Stimulated activated CD8-positive, alpha-beta memory T cell treated with anti-CD3 and anti-CD28 coated beads, Interleukin-12 subunit alpha, Interleukin-12 subunit beta, amount 100 ng/mL, for 24 hours (primary cell): Measurements from ENCODE around the gene KDM2A.
"Not testable (repeated sequence)": the region's sequence is repeated elsewhere in the genome, so short reads cannot be mapped to it uniquely, and the experiment has no call there.

Experiments
- DNase-seq: peaks from one replicate; pipeline ENCODE4 v3.0.0-alpha.2; 2020; ENCODE audit errors: extremely low read depth

Gene KDM2A

DNA sequence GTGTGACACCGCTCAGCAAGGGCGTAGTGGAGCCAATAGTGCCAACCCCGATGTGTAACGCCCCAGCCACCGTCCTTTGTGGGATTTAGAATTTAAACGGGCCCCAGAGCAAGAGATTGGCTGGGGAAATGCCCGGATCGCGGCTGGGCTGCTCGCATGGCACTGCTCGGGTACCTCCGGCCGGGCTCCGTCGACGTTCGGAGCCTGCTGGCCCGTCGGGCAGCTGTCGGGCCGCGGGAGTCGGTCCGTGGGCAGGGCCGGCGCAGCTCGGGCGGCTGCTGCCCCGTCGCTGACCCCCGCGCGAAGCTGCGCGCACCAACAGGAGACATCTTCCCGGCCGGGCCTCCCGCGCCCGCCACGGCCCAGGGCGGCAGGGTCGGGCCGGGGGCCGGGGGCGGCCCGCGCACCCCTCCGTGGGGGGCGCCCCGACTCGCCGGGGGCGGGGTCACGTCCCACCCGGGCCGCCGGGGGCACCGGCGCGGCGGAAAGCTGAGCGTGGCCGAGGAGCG lies 1.3 kb upstream of the KDM2A start:
- DNase-seq, result no peak

DNA sequence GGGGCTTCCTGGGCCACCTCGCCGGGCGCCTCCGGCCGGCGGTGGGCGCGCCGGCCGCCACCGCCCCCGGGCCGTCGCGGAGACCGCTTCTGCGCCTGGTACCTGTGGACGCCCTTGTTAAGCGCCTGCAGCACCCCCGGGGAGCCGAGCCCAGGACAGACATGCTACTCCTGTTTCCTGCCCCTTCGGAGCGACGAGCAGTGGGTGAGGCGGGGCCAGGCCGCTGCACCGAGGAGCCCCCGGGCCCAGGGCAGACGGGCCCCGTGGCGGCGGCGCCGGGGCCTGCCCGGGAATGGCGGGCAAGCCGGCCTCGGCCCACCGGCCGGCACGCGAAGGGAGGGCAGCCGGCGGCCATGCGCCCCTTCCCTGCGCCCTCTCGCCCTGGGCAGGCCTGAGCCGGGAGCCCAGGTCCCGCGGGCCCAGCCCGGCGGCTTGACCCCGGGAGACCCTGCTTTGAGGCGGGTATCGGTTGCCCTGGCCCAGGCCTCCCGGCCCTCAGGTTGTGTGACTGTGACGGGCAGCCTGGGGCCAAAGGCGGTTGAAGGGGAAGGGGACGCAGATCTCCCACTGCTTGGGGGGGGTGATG lies 789 bp upstream of the KDM2A start:
- DNase-seq, result peak; percentile 12

DNA sequence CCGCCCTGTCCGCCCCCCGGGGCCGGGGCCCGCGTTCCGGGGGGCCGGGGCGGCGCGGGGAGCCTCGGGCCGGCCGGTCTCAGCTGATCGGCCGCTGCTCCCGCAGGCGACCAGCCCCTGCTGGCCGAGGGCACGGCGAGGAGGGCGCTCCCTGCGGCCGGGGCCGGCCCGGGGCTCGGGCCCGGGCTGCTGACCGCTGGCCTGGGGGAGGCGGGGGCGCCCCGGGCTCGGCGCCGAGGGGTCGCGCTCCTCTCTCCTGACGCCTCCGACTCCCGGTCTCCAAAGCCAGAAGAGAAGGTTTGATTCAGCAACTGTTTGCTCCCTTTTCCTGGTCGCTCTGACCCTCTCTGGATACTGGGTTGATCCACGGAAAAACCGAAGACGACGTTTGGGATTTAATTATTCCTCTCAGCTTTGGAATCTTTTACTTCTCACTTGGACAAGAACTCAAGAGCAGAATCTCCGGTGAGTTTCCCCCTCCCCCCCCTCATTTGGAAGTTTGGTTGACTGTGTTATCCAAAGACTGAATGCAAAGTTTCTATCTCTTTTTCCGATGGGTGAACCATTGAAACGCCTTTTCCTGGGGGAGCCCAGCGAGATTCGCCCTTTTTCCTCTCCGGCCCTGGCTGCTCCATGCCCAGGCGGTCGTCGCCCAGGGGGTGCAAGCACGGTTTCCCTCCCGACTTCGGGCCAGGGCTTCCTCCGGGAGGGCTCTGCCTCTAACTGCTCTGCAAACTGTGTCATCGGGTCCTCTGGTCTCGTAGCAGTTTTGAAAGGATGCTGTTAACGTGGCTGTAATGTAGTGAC lies 725 bp downstream of the KDM2A start:
- peak; percentile 9 for DNase-seq

DNA sequence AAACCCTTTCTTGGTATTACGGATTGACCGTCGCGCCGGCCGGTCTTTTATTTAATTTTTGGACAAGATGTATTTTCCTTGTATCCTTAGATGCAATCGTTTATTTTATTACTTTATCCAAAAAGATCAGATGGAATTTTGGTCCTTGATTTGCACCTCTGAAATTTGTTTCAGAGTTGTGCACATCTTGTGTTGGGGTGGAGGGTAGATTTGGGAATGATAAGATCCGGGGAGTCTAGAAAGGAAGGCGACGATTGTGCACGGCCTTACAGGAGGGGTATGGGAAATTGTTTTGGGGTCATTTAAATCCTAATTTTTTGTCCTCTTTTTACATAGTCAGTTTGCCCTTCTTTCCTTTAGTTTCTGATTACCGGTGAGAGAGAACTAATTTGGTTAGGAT lies 1.4 kb downstream of the KDM2A start:
- no peak for DNase-seq

DNA sequence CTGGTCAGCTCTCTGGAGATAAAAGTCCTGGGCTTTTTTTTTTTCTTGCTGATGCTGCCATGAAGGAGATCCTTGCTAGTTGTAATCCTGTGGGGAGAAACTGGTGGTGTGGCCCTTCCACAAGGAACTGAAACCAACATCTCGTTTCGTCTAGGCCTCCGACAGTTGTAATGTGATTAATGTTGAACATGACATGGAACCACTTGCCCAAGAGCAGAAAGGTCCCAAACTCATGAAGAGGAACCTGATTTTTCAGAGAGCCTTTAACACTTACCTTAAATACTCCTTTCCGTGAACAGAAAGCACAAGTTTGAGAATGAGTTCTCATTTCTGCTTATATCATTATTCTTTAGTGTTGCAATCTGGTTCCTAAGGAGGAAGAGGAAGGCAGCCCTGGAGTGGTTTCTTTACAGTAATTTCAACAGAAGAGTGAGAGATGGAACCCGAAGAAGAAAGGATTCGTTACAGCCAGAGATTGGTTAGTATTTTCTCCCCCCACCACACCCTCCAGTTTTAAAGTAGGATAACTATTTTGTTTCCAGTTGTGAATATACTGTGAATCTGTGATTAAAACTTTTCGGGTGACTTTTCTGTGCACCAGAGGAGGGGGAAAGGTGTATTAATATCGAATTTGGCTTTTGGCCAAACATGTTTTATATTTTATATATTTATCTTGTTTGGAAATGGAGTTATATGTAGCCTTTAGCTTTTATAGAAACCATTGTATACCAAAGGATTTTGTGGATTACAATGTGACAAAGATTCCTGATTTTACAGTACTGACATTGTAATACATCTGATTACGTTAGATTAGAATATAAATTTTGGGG lies 2.0 kb downstream of the KDM2A start:
- DNase-seq, result no peak

DNA sequence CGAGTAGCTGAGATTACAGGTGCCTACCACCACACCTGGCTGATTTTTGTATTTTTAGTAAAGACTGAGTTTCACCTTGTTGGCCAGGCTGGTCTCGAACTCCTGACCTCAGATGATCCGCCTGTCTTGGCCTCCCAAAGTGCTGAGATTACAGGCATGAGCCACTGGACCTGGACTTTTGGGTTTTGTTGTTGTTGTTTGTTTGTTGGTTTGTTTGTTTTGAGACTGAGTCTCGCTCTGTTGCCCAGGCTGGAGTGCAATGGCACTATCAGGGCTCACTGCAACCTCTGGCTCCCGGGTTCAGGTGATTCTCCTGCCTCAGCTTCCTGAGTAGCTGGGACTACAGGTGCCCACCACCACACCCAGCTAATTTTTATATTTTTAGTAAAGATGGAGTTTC lies 4.7 kb downstream of the KDM2A start:
- not testable (repeated sequence) for DNase-seq

DNA sequence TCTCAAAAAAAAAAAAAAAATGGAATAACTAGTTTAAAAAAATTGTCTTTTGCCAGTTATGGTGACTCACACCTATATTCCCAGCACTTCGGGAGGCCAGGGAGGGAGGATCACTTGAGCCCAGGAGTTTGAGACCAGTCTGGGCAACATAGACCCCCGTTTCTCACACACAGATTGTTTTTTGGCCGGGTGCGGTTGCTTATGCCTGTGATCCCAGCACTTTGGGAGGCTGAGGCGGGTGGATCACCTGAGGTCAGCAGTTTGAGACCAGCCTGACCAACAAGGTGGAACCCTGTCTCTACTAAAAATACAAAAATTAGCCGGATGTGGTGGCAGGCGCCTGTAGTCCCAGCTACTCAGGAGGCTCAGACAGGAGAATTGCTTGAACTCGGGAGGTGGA lies 7.2 kb downstream of the KDM2A start:
- DNase-seq, result not testable (repeated sequence)

DNA sequence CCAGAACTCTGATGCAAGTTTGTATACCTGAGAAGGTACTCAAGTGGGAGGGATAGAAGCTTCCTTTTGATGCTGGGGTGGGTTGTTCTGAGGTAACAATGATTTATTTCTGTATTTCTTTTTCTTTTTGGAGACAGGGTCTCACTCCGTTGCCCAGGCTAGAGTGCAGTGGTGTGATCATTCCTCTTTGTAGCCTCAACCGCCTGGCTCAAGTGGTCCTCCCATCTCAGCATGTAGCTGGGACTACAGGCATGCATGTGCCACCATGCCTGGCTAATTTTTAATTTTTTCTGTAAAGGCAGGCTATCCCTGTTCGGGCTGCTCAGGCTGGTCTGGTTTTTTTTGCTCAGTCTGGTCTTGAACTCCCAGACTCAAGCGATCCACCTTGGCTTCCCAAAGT lies 7.9 kb downstream of the KDM2A start:
- DNase-seq, result no peak

DNA sequence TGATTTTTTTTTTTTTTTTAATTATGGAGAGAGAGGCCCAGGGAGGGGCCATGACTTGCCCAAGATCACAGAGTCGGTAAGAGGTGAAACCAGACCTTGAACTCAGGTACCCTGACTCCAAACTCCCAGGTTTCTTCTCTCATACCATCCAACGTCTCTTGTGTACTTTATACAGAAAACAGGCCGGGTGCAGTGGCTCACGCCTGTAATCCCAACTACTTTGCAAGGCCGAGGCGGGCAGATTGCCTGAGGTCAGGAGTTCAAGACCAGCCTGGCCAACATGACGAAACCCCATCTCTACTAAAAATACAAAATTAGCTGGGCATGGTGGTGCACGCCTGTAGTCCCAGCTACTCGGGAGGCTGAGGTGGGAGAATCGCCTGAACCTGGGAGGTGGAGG lies 11.8 kb downstream of the KDM2A start:
- not testable (repeated sequence) for DNase-seq

DNA sequence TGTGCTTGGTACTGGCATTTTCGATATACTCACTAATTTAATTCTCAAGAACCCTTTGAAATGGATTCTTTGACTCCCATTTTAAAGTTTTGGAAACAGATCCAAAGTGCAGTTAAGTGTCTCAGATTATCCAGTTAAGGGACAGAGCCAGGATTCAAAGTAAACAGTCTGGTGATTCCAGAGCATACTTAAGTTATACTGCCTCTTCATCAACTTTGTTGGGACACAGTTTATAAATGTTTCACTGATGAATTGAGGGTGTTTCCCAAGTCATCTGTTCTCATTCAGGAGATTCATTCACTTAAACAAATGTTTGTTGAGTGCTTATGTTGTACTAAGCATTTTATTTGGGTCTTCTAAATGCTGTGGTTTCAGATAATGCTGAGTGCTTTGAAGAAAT lies 17.1 kb downstream of the KDM2A start:
- no peak for DNase-seq

DNA sequence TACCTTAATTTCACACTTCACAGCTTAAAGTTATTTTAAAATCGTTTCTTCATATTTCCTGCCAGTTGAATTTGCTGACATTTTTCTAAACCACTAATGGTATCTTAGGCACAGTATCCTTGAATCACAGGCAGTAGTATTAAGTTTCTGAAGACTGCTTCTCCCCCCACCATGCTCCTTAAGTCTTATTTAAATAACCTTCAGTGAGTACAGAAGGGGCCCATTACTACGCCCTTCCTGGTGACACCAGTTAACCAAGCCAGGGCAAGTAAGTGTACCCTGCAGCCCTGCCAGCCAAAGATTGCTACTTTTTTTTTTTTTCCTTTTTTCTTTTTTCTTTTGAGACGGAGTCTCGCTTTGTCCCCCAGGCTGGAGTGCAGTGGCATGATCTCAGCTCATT lies 19.9 kb downstream of the KDM2A start:
- no peak for DNase-seq

DNA sequence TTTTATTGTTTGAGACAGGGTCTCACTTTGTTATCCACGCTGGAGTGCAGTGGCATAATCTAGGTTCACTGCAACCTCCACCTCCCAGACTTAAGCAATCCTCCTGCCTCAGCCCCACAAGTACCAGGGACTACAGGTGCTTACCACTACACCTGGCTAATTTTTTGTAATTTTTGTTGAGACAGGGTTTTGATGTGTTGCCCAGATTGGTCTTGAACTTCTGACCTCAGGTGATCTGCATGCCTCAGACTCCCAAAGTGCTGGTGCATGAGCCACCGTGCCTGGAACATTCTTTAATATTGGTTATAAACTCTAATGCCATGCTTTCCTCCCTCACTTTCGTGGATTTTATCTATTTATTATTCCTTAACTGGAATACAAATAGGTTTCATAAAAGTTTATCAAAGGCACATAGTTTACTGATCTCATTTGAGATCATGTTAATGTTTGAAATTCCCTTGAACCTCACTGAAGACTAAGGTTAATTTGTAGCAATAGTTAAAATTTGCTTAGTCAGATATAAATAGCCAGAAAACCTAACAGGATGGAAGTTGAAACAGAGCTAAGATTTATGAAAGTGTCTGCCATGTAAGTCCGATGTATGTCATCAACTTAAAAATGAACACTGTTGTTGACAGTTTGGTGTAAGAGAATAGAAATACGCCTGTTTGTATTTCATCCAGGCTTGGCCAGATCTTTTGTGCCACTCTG lies 27.6 kb downstream of the KDM2A start:
- no peak for DNase-seq

DNA sequence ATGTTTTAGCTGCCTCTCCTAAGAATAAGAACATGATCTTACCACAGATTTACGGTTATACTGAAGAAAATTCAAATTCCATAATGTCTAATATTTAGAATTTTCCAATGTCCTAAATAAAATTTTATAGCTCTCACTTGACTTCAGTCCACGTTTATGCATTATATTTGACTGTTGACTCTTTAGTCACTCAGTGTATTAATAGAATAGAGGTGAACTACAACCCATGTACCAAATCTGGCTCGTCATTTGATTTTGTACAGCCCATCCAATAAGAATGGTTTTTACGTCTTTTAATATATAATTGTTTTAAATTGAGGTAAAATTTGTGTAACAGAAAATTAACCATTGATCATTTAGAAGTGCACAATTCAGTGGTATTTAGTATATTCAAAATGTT lies 34.9 kb downstream of the KDM2A start:
- DNase-seq, result no peak

DNA sequence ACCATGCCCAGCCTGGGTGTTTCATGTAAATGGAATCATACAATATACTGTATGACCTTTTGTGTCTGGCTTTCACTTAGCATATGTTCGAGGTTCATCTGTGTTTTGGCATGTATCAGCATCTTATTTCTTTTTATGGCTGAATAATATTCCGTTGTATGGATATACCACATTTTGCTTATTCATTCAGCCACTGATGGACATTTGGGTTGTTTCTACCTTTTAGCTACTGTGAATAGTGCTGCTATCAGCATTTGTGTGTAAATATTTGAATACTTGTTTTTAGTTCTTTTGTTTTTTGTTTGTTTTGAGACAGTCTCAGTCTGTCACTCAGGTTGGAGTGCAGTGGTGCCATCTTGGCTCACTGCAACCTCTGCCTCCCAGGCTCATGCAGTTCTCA lies 35.7 kb downstream of the KDM2A start:
- no peak for DNase-seq

DNA sequence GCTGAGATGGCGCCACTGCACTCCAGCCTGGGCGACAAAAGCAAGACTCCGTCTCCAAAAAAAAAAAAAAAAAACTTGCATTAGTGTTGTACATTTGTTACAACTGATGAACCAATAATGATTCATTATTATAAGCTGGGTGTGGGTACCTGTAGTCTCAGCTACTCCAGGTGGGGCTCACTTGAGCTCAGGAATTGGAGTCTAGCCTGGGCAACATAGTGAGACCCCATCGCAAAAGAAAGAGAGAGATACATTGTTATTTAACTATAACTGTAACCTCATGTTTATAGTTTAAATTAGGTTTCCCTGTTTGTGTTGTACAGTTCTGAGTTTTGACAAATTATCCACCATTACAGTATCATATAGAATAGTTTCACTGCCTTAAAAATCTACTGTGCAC lies 38.6 kb downstream of the KDM2A start:
- no peak for DNase-seq

DNA sequence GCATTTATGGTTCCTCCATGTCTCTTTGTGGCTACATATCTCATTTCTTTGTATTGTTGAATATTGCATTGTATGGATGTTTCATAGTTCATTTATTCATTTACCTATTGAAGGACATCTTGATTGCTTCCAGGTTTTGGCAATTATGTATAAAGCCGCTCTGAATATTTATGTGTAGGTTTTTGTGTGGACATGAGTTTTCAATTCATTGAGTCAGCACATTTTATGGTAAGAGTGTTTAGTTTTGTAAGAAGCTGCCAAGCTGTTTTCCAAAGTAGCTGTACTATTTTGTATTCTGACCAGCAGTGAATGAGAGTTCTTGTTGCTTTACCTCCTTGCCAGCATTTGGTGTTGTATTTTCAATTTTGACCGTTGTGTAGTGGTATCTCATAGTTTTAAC lies 39.2 kb downstream of the KDM2A start:
- no peak for DNase-seq

DNA sequence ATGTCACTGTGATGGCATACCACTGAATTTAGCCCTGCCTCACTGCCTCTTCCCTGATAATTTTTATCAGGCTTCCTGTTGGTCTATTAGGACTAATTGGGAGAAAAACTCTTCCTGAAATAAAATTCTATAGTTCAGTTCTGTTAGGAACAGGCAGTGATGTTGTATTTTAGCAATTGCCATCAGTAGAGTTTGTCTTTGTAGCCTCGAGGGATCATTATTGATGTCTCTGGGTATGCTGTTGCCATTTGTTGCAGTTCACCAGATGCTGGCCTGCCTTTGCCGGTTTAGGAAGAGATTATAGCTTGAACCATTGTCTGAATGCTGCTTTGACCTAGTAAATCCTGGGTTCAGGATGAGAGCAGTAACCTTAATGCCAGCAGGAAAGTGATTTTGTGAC lies 41.0 kb downstream of the KDM2A start:
- no peak for DNase-seq

DNA sequence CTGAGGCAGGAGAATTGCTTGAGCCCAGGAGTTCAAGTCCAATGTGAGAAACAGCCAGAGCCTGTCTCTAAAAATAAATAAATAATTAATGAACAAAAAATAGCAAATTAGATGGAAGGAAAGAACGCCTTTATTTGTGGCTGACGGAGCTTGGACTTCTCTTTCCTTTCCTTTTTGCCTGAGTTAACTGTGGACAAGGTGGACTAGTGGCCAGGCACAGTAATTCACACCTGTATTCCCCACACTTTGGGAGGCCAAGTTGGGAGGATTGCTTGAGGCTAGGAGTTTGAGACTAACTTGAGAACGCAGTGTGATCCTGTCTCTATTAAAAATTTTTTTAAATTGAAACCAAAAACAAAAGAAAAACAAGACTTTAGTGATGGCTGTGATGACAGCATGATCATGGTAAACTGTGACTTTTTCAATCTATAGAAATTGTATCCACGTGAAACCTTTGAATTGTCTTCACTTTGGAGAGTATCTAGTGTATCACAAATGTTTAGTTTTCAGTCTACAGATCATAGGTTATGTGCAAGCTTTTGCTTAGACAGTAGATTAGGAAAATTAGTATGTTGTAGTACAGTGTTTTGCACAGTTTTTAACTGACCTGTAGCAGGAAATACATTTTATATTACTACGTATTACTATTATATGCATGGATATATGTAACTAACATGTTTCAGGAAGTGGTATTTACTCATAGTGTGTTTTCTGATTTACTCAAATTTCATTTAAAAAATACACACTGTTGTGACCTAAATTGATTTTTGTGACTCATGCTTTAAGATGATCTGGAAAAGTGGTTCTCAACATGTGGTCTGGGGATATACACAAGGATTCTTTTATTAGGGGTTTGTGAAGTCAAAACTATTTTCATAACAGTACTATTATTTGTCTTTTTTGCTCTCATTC lies 42.1 kb downstream of the KDM2A start:
- DNase-seq, result no peak

DNA sequence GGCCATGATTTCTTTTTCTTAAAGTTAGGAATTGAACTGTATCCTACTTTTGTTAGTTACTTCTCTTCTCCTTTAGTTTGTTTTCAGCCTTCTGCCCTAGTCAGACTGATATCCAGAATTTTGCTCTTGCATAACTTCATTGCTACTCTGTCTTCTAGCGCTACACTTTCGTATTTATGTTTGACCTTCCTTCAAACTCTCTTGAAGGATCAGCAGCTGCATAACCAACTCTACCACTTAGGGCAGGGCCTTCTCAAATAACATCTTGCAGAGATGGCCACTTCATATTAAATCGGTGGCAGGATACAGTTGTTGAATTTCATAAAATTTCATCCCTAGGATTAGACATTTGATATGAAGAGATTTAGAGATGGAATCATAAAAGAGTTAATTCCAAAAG lies 43.9 kb downstream of the KDM2A start:
- DNase-seq, result no peak

DNA sequence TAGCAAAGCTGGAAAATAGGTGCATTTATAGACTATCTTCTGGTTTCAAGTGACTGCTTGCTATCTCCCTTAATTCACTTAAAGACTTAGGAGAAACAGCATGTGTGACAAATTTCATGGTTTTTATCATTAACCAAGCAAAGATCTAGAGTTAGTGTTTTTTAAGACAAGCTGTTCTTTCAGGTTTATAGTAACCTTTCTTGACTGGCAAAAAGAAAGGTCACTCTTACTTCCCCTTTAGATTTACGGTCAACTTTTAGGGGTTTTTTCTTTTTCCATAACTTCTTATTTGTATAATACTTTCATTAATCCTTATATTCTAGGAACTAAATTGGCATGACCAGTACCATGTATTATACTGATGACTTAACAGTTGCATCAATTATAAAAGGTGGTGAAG lies 46.6 kb downstream of the KDM2A start:
- no peak for DNase-seq

DNA sequence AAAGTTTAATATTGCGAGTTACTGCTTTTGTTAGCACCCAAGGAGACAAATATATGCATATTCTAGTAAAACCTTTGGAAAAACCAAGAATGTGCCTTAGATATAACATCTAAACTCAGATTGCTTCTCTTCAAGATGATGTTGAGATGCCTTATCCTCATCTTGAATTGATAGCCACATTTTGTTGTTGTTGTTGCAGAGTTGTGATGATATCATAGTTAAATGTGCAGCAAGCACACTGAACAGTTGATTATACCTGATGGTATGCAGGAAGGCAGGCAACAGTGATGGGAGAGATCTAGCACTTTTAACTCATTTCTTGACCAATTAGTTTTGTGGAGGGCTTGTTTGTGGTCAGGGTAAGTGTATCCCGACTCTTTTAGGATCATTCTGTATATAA lies 48.0 kb downstream of the KDM2A start:
- no peak for DNase-seq
